KMS-11 (cell line): ENCODE data around the gene SMC4.
A peak's percentile ranks its signal among the peaks of the same experiment; 100 is the strongest.

Experiments
- H2AFZ ChIP-seq: fragments of 200-600 bp; sonication (generic); 2 replicates; pipeline ENCODE4 v1.6.1; 2016; ENCODE audit warnings: antibody characterized with exemption, mixed run types, low read depth
- H3K27ac ChIP-seq: fragments of 200-600 bp; sonication (generic); 2 replicates; pipeline ENCODE4 v1.6.1; 2016; ENCODE audit warnings: mild to moderate bottlenecking, mixed run types
- H3K27me3 ChIP-seq: fragments of 200-600 bp; sonication (generic); 2 replicates; pipeline ENCODE4 v1.6.1; 2017; ENCODE audit warnings: mild to moderate bottlenecking, low read depth, mixed run types, moderate library complexity; ENCODE audit not compliant: insufficient read depth
- H3K36me3 ChIP-seq: fragments of 200-600 bp; sonication (generic); 2 replicates; pipeline ENCODE4 v1.6.1; 2017; ENCODE audit warnings: mild to moderate bottlenecking, mixed run types; ENCODE audit not compliant: insufficient read depth
- H3K4me1 ChIP-seq: fragments of 200-600 bp; sonication (generic); 2 replicates; pipeline ENCODE4 v1.6.1; 2016; ENCODE audit warnings: mild to moderate bottlenecking, low read depth, mixed run types; ENCODE audit not compliant: poor library complexity, severe bottlenecking
- H3K4me2 ChIP-seq: fragments of 200-600 bp; sonication (generic); 2 replicates; pipeline ENCODE4 v1.7.0; 2016; ENCODE audit warnings: mild to moderate bottlenecking, mixed run types
- H3K4me3 ChIP-seq: fragments of 200-600 bp; sonication (generic); IDR thresholded peaks from 2 replicates; pipeline ENCODE4 v1.6.1; 2017; ENCODE audit warnings: low read depth, low read length, mixed read lengths; ENCODE audit not compliant: insufficient read depth
- H3K79me2 ChIP-seq: fragments of 200-600 bp; sonication (generic); 2 replicates; pipeline ENCODE4 v1.6.1; 2016; ENCODE audit warnings: low read depth, mixed run types; ENCODE audit not compliant: insufficient read depth
- H3K9ac ChIP-seq: fragments of 200-600 bp; sonication (generic); 2 replicates; pipeline ENCODE4 v1.6.1; 2016; ENCODE audit warnings: mild to moderate bottlenecking, mixed run types
- H4K20me1 ChIP-seq: fragments of 200-600 bp; sonication (generic); 2 replicates; pipeline ENCODE4 v1.6.1; 2016; ENCODE audit warnings: mild to moderate bottlenecking, mixed run types; ENCODE audit not compliant: insufficient read depth
- TF ChIP-seq, protein P1 (sequence below): fragments of 200-600 bp; sonication (generic); conservative IDR thresholded peaks from 2 replicates; pipeline ENCODE4 v1.6.1; 2017; ENCODE audit warnings: low read depth, mild to moderate bottlenecking, antibody characterized with exemption, low read length, moderate library complexity, mixed read lengths

SMC4 gene

DNA sequence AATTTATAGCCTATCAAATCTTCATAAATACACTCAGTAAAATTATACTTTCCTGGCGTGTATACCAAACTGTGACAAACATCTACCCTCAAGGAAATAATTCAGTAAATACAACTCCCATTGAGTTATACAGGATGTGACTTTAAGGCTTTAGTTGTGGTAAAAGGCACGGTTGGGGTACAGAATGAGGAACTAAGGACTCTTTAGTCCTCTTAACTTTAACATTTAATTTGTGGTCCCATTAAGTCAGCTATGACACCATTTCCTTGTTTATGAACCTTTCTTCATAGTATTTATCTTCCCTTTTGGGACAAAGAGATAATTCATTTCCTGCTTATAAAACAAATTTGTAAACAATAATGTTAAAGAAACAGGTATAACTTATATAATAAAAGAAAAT is 30.6 kb upstream of the SMC4 start:
- peak overlapping the region; percentile 62; the same call in 1 of the 2 replicates for H3K4me2 ChIP-seq
- no peak overlapping the region for H3K4me3 ChIP-seq
- H3K27me3 ChIP-seq: no peaks in the 10 kb centered on the region
- H3K79me2 ChIP-seq: no peaks in the 10 kb centered on the region
- no peaks in the 10 kb centered on the region for H4K20me1 ChIP-seq
- peaks cover 52% of the 10 kb centered on the region for H3K4me1 ChIP-seq
- H3K27ac ChIP-seq: no peak overlapping the region
- H2AFZ ChIP-seq: no peak overlapping the region
- no peak overlapping the region for H3K9ac ChIP-seq
- TF ChIP-seq, protein P1, sequence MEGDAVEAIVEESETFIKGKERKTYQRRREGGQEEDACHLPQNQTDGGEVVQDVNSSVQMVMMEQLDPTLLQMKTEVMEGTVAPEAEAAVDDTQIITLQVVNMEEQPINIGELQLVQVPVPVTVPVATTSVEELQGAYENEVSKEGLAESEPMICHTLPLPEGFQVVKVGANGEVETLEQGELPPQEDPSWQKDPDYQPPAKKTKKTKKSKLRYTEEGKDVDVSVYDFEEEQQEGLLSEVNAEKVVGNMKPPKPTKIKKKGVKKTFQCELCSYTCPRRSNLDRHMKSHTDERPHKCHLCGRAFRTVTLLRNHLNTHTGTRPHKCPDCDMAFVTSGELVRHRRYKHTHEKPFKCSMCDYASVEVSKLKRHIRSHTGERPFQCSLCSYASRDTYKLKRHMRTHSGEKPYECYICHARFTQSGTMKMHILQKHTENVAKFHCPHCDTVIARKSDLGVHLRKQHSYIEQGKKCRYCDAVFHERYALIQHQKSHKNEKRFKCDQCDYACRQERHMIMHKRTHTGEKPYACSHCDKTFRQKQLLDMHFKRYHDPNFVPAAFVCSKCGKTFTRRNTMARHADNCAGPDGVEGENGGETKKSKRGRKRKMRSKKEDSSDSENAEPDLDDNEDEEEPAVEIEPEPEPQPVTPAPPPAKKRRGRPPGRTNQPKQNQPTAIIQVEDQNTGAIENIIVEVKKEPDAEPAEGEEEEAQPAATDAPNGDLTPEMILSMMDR: no peak
- no peaks in the 10 kb centered on the region for H3K36me3 ChIP-seq

DNA sequence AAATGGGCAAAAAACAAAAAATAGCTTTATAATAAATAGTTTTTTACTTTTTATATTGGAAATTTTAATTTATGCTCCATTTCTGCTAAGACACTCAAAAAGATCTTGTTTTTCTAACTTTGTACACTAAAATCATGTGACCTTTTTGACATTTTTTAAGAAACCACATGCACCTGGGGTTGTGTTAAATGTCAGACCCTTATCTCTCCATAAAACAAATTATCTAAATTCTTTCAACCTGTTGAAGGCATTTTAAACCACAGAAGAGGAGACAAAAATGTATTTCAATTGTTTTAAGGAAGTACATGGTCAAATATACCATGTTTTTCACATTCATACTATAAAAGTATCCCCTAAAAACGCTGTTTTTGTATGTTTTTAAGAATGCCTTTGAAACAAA is 29.7 kb upstream of the SMC4 start:
- Histone ChIP-seq H3K27ac (peak overlapping the region; percentile 57), H3K4me2 (peak overlapping the region; percentile 62), H3K79me2 (no peaks in the 10 kb centered on the region), H2AFZ (no peak overlapping the region), H3K4me1 (peaks cover 52% of the 10 kb centered on the region), H3K9ac (no peak overlapping the region), H3K4me3 (peak overlapping the region; percentile 70), H4K20me1 (no peaks in the 10 kb centered on the region), H3K27me3 (no peaks in the 10 kb centered on the region), H3K36me3 (no peaks in the 10 kb centered on the region)
- TF ChIP-seq, protein P1: no peak

- Histone ChIP-seq H3K79me2 (no peaks in the 10 kb centered on the region), H3K36me3 (no peaks in the 10 kb centered on the region), H4K20me1 (no peaks in the 10 kb centered on the region), H2AFZ (no peak overlapping the region), H3K4me1 (peaks cover 52% of the 10 kb centered on the region), H3K9ac (no peak overlapping the region), H3K4me2 (peak overlapping the region; percentile 62), H3K27ac (peak overlapping the region; percentile 57; the same call in 1 of the 2 replicates), H3K27me3 (no peaks in the 10 kb centered on the region), H3K4me3 (no peak overlapping the region)
- TF ChIP-seq, protein P1: no peak
Measured at GRCh38 chr3:160370987-160371857, 28.2 kb upstream of the SMC4 start.

DNA sequence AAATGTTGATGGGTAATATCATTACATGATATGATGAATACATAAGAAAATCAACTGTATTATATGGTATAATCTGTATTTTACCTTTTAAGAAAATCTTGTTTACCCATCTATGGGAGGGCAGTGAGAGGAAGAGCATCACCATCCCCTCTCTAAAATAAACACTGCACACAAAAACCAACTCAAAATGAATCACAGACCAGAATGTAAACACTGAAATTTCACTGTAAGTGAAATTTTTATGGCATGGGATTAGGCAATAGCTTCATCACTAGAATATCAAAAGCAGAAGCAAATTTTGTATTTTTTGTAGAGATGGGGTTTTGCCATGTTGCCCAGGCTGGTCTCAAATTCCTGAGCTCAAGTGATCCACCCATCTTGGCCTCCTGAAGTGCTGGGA is 26.7 kb upstream of the SMC4 start:
- Histone ChIP-seq H3K4me2 (no peak overlapping the region), H3K27ac (no peak overlapping the region), H3K9ac (no peak overlapping the region), H3K36me3 (no peaks in the 10 kb centered on the region), H3K4me3 (no peak overlapping the region), H3K27me3 (no peaks in the 10 kb centered on the region), H2AFZ (no peak overlapping the region), H3K79me2 (no peaks in the 10 kb centered on the region), H4K20me1 (no peaks in the 10 kb centered on the region), H3K4me1 (peaks cover 52% of the 10 kb centered on the region)
- TF ChIP-seq, protein P1: no peak
